Type B pancreatic cell (in vitro differentiated cells): ENCODE results near the gene ENTPD6. TPM values are rescaled to one million over a fixed set of nuclear protein-coding genes. Genes with fewer than 3 reads are reported as not detected.

ENCODE experiments used
- DNase-seq: peaks from one replicate; pipeline ENCODE4 v3.0.0; 2021; ENCODE audit warnings: mixed read lengths; ENCODE audit not compliant: unreplicated experiment; ENCODE audit errors: extremely low spot score
- H3K27ac Mint-ChIP-seq: 2 replicates; pipeline ENCODE4 v1.8.0; 2021; ENCODE audit warnings: mild to moderate bottlenecking, mixed read lengths
- H3K27me3 Mint-ChIP-seq: 2 replicates; pipeline ENCODE4 v1.8.0; 2021; ENCODE audit warnings: mixed read lengths
- H3K36me3 Mint-ChIP-seq: 2 replicates; pipeline ENCODE4 v1.8.0; 2021; ENCODE audit warnings: mixed read lengths
- H3K4me1 Mint-ChIP-seq: one replicate; pipeline ENCODE4 v1.8.0; 2021; ENCODE audit warnings: mixed read lengths; ENCODE audit not compliant: unreplicated experiment
- H3K4me3 Mint-ChIP-seq: 2 replicates; pipeline ENCODE4 v1.8.0; 2021; ENCODE audit warnings: mild to moderate bottlenecking, mixed read lengths
- H3K9me3 Mint-ChIP-seq: 2 replicates; pipeline ENCODE4 v1.8.0; 2021; ENCODE audit warnings: mixed read lengths
- CTCF ChIP-seq: fragments of 200-600 bp; sonication (generic); conservative IDR thresholded peaks from 2 replicates; pipeline ENCODE4 v1.5.0; 2021; ENCODE audit warnings: antibody characterized with exemption, mild to moderate bottlenecking
- total RNA-seq: library from RNA; stranded (reverse); gene quantifications from 2 replicates; pipeline ENCODE4 v1.2.1, GENCODE V29; 2021; ENCODE audit warnings: low replicate concordance

The ENTPD6 gene
- total RNA-seq, 1 donor from 2014 or later, result 64.1 TPM

GRCh38 chr20:25173321-25173720, 22.2 kb upstream of the ENTPD6 start:
- no peak for DNase-seq
- no peaks in the 10 kb centered on the region for H3K4me1 Mint-ChIP-seq
- TF ChIP-seq CTCF, result no peak
- H3K4me3 Mint-ChIP-seq, result no peak overlapping the region
- H3K36me3 Mint-ChIP-seq, result no peaks in the 10 kb centered on the region
- H3K27ac Mint-ChIP-seq, result no peak overlapping the region
- peaks cover 62% of the 10 kb centered on the region for H3K27me3 Mint-ChIP-seq
- H3K9me3 Mint-ChIP-seq, result peaks cover 9% of the 10 kb centered on the region

- no peak for DNase-seq
- H3K4me3 Mint-ChIP-seq, result no peak overlapping the region
- H3K27me3 Mint-ChIP-seq, result peaks cover 57% of the 10 kb centered on the region
- TF ChIP-seq CTCF, result no peak
- H3K4me1 Mint-ChIP-seq, result peaks cover under 1% of the 10 kb centered on the region
- no peak overlapping the region for H3K27ac Mint-ChIP-seq
- no peaks in the 10 kb centered on the region for H3K36me3 Mint-ChIP-seq
- H3K9me3 Mint-ChIP-seq, result peaks cover 9% of the 10 kb centered on the region
These were observed 21.6 kb upstream of the ENTPD6 start for GRCh38 chr20:25173886-25174308.

GRCh38 chr20:25176184-25176583, 19.3 kb upstream of the ENTPD6 start:
- H3K4me1 Mint-ChIP-seq, result peaks cover 6% of the 10 kb centered on the region
- peaks cover 9% of the 10 kb centered on the region for H3K9me3 Mint-ChIP-seq
- no peak overlapping the region for H3K27ac Mint-ChIP-seq
- DNase-seq, result no peak
- H3K4me3 Mint-ChIP-seq, result no peak overlapping the region
- no peak for TF ChIP-seq CTCF
- H3K27me3 Mint-ChIP-seq, result peaks cover 45% of the 10 kb centered on the region
- no peaks in the 10 kb centered on the region for H3K36me3 Mint-ChIP-seq

GRCh38 chr20:25177890-25178321, 17.6 kb upstream of the ENTPD6 start:
- Mint-ChIP-seq H3K4me1 (peaks cover 6% of the 10 kb centered on the region), H3K36me3 (no peaks in the 10 kb centered on the region), H3K27me3 (peaks cover 37% of the 10 kb centered on the region), H3K27ac (no peak overlapping the region), H3K9me3 (peaks cover 7% of the 10 kb centered on the region), H3K4me3 (no peak overlapping the region)
- no peak for TF ChIP-seq CTCF
- no peak for DNase-seq

GRCh38 chr20:25178563-25179438, 16.7 kb upstream of the ENTPD6 start:
- H3K9me3 Mint-ChIP-seq, result peaks cover 9% of the 10 kb centered on the region
- no peaks in the 10 kb centered on the region for H3K36me3 Mint-ChIP-seq
- DNase-seq, result no peak
- TF ChIP-seq CTCF, result peak; percentile 84
- no peak overlapping the region for H3K4me3 Mint-ChIP-seq
- H3K27ac Mint-ChIP-seq, result peak overlapping the region; percentile 14
- peaks cover 35% of the 10 kb centered on the region for H3K27me3 Mint-ChIP-seq
- H3K4me1 Mint-ChIP-seq, result peaks cover 6% of the 10 kb centered on the region
